Stimulated activated CD8-positive, alpha-beta memory T cell treated with anti-CD3 and anti-CD28 coated beads, Interleukin-12 subunit alpha, Interleukin-12 subunit beta, amount 100 ng/mL, for 1 hour (primary cell): ENCODE measurements around the gene COPS9.

ENCODE experiments used
- DNase-seq: peaks from one replicate; pipeline ENCODE4 v3.0.0-alpha.2; 2020; ENCODE audit warnings: low read depth

Gene COPS9

DNA sequence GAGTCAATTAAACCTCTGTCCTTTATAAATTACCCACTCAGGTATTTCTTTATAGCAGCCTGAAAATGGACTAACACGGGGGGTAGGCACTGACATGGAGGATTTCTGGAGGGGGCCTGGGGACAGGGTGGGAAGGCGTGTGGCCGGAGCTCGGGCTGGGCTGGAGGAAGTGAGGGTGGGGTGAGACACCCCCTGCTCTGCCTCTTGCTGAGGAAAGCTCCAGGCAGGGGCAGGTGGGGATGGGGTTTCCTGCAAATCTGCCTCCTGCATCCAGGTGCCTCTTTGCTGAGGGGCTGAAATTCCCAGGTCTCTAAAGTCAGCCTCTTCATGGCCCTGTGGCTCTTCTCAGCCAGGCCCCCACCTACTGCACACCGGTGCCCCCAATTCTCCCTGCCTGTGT is 30.1 kb upstream of the COPS9 start:
- DNase-seq: no peak

GRCh38 chr2:240165661-240166060 is 29.6 kb upstream of the COPS9 start:
- DNase-seq: no peak

GRCh38 chr2:240165034-240165433 is 28.9 kb upstream of the COPS9 start:
- DNase-seq: no peak

DNA sequence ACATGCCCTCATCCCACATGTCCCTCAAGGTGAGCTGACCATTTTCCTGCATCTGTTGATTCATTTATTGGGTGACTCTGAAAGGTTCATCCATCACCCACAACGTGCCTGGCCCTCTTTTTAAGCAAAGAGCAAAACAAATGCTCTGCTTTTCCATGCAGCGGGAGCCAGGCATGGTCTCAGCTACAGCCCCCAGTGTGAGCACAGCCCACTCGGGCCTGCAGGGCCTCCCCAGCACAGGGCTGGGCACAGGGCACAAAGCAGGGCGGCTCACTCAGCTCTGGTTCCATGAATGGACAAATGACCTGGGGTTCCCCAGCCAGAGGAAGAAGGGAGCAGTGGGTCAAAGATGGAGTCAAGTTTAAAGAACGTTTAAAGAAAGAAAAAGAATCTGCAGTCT is 28.5 kb upstream of the COPS9 start:
- no peak for DNase-seq

- DNase-seq: no peak
These were observed 27.9 kb upstream of the COPS9 start for GRCh38 chr2:240163844-240164574.

DNA sequence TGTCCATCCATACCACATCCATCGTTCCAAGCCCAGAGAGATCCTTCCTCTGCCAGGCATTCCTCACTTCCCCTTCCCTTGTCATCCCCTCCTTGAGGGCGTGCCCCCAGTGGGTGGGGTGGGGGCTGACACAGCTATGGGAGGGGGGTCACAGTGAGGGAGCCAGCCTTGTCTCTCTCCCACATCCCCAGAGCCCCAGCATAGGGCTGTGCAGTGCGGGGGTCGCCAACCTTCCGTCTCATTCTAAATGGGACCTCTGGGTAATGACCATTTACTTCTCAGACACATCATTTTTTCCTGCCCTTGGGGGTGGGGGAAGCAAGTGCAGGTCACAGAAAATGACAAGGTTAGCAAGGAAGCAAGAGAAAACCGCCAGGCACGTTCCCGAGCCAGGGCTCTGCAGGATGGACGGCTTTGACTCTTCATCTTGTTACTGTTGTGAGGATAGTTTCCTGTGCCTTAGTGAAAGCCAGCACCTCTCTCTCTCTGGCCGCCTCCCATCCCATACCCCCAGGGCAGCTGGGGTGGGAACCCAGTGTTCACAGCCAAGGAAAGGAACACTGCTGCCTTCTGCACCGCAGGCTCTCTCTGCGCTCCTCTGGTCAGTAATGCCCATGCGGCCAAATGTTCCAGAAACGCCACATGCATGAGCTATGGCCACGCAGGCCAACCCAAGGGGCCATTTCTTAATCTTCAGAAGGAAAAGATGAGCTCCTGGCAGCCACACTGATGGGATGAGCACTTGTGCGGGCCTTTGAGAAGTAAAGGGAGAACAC is 27.0 kb upstream of the COPS9 start:
- DNase-seq: no peak

GRCh38 chr2:240162531-240162930 is 26.4 kb upstream of the COPS9 start:
- DNase-seq: no peak

GRCh38 chr2:240162032-240162431 is 25.9 kb upstream of the COPS9 start:
- DNase-seq: no peak

DNA sequence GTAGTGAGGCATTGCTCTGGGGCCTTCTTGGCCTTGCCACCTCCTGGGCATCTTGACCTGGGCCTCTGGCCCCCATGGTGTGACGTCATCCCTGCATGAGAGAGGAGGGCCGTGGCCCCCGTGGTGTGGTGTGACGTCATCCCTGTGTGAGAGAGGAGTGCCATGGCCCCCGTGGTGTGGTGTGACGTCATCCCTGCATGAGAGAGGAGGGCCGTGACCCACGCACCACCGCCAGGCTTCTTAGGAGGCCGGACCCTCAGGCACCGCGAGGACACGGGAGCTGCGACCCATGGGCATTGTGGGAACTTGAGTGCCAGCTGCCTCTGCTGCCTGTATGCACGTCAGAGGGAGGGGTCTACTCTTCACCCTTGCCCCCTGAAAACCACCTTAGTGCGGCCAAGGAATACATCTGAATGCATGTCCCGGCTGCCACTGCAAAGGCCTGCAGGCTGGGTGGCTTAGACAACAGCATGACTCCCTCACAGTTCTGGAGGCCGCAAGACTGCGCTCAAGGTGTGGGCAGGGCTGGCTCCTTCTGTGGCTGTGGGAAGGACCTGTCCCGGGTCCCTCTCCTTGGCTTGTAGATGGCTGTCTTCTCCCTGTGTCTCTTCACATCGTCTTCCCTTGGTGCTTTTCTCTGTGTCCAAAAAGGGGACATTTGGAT is 25.1 kb upstream of the COPS9 start:
- DNase-seq: no peak

DNA sequence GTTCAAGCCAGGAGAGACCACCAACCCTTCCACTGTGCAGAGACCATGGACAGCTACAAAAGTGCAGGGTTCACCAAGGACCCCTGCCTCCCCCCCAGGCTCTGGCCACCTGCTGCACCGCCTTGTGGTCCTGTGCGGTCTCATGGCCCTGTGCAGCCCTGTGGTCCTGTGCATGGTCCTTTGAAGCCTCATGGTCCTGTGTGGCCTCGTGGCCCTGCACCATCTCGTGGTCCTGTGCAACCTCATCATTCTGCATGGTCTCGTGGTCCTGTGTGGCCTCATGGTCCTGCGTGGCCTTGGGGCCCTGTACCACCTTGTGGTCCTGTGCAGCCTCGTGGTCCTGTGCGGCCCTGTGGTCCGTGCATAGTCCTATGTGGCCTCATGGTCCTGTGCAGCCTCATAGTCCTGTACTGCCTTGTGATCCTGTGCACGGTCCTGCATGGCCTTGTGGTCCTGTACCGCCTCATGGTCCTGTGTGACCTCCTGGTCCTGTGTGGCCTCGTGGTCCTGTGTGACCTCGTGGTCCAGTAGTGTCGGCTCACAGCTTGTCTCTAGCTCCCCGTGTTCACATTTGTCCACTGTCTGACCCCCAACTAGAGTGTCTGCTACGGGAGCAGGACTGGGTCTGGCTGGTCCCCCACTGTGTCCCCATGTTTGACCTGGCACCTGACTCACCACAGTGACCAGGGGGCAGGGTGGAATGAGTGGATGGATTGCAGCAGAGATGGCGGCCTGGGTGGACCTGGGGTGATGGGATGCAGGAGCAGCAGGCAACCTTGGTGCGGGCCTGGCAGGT is 24.4 kb upstream of the COPS9 start:
- DNase-seq: no peak

GRCh38 chr2:240159251-240159839 is 23.2 kb upstream of the COPS9 start:
- DNase-seq: no peak

GRCh38 chr2:240157147-240157470 is 21.0 kb upstream of the COPS9 start:
- DNase-seq: no peak

- DNase-seq: no peak
These were observed 20.5 kb upstream of the COPS9 start for GRCh38 chr2:240156435-240157146.

DNA sequence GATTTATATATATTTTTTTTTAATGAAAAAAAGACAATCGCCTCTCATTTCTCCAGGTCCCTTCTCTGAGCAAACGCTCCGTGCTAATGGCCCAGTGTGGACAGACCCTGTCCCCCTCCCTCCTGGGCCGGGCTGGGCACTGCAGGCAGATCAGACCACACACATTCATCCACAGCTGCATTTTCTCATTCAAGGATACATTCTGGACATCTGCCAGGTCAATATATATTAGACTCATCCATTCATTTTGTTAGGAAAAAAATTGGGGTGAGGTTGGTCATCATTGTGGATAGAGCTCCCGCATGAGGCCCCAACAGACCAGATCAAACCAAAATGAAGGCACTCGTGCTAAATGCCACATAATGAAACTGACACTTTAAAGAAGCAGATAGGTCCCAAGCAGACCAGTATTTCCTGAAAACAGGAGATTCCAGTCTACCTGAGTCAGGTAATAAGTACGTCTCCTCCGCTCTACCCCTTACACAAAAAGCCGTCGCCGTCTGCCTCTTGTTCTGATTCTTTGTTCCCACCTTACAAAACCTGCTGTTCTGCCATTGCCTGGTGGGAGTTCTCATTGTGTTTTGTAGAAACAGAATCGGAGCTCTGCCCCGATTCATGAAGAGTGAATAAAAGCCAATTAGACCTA is 19.8 kb upstream of the COPS9 start:
- no peak for DNase-seq

DNA sequence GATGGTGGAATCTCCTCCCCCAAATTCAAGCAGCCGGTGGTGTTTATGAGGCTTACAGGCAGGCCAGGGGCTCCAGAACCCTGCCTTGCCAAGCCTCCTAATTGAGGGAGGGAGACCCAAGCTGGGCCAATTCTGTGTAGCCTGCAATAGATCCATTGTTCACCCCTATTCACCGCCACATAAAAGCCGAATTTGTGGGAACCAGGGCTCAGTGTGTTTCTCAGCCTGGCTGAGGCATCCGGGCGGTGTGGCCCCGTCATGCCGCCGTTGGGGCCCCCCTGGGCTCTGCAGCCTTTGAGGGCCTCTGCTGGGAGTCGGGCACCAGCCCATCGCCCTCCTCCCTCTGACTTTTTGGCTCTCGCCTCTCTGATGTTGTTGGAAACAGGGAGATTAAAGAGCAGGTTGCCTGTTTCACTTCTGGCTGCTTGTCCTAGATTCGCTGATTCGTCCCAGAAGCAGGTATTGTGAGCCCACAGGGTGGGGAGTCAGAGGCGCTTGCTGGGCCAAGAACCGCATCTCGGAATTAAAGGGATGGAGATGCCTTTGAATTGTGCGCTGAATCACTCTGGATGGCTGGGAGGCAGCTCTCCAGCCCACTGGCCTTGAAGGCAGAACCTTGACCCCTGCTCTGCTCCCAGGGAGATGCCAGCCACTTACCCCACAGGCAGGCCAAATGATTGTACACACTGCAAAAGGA is 19.1 kb upstream of the COPS9 start:
- DNase-seq: no peak

GRCh38 chr2:240154606-240155005 is 18.5 kb upstream of the COPS9 start:
- no peak for DNase-seq

GRCh38 chr2:240153418-240153817 is 17.3 kb upstream of the COPS9 start:
- DNase-seq: no peak

- no peak for DNase-seq
These were observed 15.4 kb upstream of the COPS9 start for GRCh38 chr2:240151477-240152031.

- DNase-seq: no peak
These were observed 14.1 kb upstream of the COPS9 start for GRCh38 chr2:240149943-240150784.
